Mucosa of rectum (tissue), 2 donors: ENCODE measurements around the gene LRRC8D.
"Not testable (repeated sequence)": the region's sequence is repeated elsewhere in the genome, so short reads cannot be mapped to it uniquely, and the experiment has no call there.

ENCODE experiments used
- H3K27ac ChIP-seq, 2 donors: one replicate each; pipeline ENCODE4 v1.7.0; 2013; ENCODE audit warnings: inconsistent platforms in 2 of 2, low read depth in 2 of 2, low read length in 2 of 2
- H3K27me3 ChIP-seq, 2 donors: one replicate each; pipeline ENCODE4 v1.7.0; 2013; ENCODE audit warnings: low read length in 2 of 2; ENCODE audit not compliant: control insufficient read depth in 2 of 2, insufficient read depth in 2 of 2
- H3K36me3 ChIP-seq, 2 donors: one replicate each; pipeline ENCODE4 v1.7.0; 2013; ENCODE audit warnings: low read length in 2 of 2; ENCODE audit not compliant: control insufficient read depth in 2 of 2, insufficient read depth in 2 of 2
- H3K4me1 ChIP-seq, 2 donors: one replicate each; pipeline ENCODE4 v1.7.0; 2013; ENCODE audit warnings: low read length in 2 of 2, mild to moderate bottlenecking in 1 of 2; ENCODE audit not compliant: control insufficient read depth in 2 of 2, insufficient read depth in 2 of 2
- H3K4me3 ChIP-seq, 2 donors: one replicate each; pipeline ENCODE4 v1.7.0; 2013; ENCODE audit warnings: low read length in 2 of 2
- H3K9ac ChIP-seq, 2 donors: one replicate each; pipeline ENCODE4 v1.7.0; 2013; ENCODE audit warnings: low read length in 2 of 2, low read depth in 1 of 2, mild to moderate bottlenecking in 1 of 2
- H3K9me3 ChIP-seq, 2 donors: one replicate each; pipeline ENCODE4 v1.7.0; 2013; ENCODE audit warnings: low read length in 2 of 2; ENCODE audit not compliant: control insufficient read depth in 2 of 2
- donor health status: healthy.
- donor health status: Normal muscosa, but diverticular disease.

The LRRC8D gene

DNA sequence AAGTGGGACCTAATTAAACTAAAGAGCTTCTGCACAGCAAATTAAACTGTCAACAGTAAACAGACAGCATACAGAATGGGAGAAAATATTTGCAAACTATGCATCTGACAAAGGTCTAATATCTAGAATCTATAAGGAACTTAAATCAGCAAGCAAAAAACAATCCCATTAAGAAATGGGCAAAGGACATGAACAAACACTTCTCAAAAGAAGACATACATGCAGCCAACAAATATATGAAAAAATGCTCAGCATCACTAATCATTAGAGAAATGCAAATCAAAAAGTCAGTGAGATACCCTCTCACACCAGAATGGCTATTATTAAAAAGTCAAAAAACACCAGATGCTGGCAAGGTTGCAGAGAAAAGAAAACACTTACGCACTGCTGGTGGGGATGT lies 103.2 kb downstream of the LRRC8D start:
- not testable (repeated sequence) for H3K27ac ChIP-seq, H3K4me3 ChIP-seq, H3K27me3 ChIP-seq, H3K4me1 ChIP-seq, H3K36me3 ChIP-seq, H3K9ac ChIP-seq, H3K9me3 ChIP-seq

- no peaks in the 10 kb centered on the region for H3K27me3 ChIP-seq
- H3K27ac ChIP-seq: no peak overlapping the region
- H3K4me3 ChIP-seq: no peak overlapping the region
- H3K9me3 ChIP-seq: no peaks in the 10 kb centered on the region
- H3K36me3 ChIP-seq: no peaks in the 10 kb centered on the region
- H3K4me1 ChIP-seq: no peaks in the 10 kb centered on the region
- no peak overlapping the region for H3K9ac ChIP-seq
Observed at GRCh38 chr1:89927049-89927448, 106.2 kb downstream of the LRRC8D start.

GRCh38 chr1:89927478-89927877 lies 106.6 kb downstream of the LRRC8D start:
- Histone ChIP-seq H3K27me3 (no peaks in the 10 kb centered on the region), H3K9me3 (no peaks in the 10 kb centered on the region), H3K36me3 (no peaks in the 10 kb centered on the region), H3K27ac (no peak overlapping the region), H3K4me1 (no peaks in the 10 kb centered on the region), H3K4me3 (no peak overlapping the region), H3K9ac (no peak overlapping the region)

DNA sequence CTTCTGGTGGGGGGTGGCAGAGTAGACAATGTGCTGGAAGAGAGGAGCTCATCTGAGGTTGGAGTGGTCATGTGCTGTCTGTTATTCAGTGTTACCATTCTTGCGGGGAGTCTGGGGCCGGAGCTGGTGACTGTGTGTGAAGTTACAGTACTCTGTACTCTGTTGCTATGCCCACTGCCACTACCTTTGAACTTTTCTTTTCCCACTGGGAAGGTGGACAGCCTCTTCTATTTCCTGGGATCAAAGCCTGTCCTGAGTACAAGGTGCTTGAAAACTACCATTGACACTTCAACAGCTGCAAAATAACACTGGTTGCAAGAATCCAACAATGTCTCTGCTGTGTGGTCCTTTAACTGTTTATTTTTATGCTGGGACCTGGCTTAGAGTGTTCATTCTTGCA lies 107.7 kb downstream of the LRRC8D start:
- Histone ChIP-seq H3K9me3 (no peaks in the 10 kb centered on the region), H3K36me3 (peaks cover 6 to 7% of the 10 kb centered on the region in 2 donors), H3K4me3 (no peak overlapping the region), H3K9ac (no peak overlapping the region), H3K27ac (no peak overlapping the region), H3K4me1 (no peaks in the 10 kb centered on the region), H3K27me3 (no peaks in the 10 kb centered on the region)

DNA sequence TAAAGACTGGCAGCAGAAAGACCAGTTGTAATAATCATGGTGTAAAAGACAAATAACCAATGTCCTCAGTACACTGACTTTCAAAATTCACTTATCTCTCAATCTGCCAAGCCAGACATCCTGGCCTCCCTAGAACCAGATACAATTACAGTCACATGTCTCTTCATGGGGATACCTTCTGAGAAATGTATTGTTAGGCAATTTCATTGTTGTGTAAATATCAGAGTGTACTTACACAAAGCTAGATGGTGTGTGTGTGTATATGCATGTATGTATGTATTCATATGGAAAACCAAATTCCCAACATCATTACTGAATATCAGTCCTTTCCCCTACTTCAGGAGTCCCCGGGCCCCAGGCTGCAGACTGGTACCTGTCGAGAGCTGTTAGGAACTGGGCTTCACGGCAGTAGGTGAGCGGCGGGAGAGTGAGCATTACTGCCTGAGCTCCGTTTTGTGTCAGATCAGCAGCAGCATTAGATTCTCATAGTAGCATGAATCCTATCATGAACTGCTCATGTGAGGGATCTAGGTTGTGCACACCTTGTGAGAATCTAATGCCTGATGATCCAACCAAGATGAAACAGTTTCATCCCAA lies 108.7 kb downstream of the LRRC8D start:
- Histone ChIP-seq H3K9me3 (no peaks in the 10 kb centered on the region), H3K4me1 (no peaks in the 10 kb centered on the region), H3K9ac (no peak overlapping the region), H3K4me3 (no peak overlapping the region), H3K27ac (no peak overlapping the region), H3K27me3 (no peaks in the 10 kb centered on the region), H3K36me3 (peaks cover 16 to 18% of the 10 kb centered on the region in 2 donors)

- Histone ChIP-seq H3K4me3 (no peak overlapping the region), H3K36me3 (peaks cover 17 to 18% of the 10 kb centered on the region in 2 donors), H3K9ac (no peak overlapping the region), H3K27me3 (no peaks in the 10 kb centered on the region), H3K27ac (no peak overlapping the region), H3K4me1 (no peaks in the 10 kb centered on the region), H3K9me3 (no peaks in the 10 kb centered on the region)
Observed at GRCh38 chr1:89930579-89930978, 109.7 kb downstream of the LRRC8D start.

GRCh38 chr1:89931964-89932363 lies 111.1 kb downstream of the LRRC8D start:
- peaks cover 17 to 18% of the 10 kb centered on the region in 2 donors for H3K36me3 ChIP-seq

GRCh38 chr1:89932598-89933364 lies 111.9 kb downstream of the LRRC8D start:
- H3K9ac ChIP-seq: no peak overlapping the region

More at GRCh38 chr1:89931964-89932363, 111.1 kb downstream of the LRRC8D start:
- no peak overlapping the region for H3K4me3 ChIP-seq
- H3K27me3 ChIP-seq: no peaks in the 10 kb centered on the region
- no peaks in the 10 kb centered on the region for H3K9me3 ChIP-seq
- H3K27ac ChIP-seq: no peak overlapping the region
- no peak overlapping the region for H3K9ac ChIP-seq
- no peaks in the 10 kb centered on the region for H3K4me1 ChIP-seq

GRCh38 chr1:89934461-89934860 lies 113.6 kb downstream of the LRRC8D start:
- Histone ChIP-seq H3K9me3 (no peaks in the 10 kb centered on the region), H3K36me3 (peaks cover 17 to 18% of the 10 kb centered on the region in 2 donors), H3K9ac (no peak overlapping the region), H3K27me3 (no peaks in the 10 kb centered on the region), H3K4me1 (no peaks in the 10 kb centered on the region), H3K4me3 (no peak overlapping the region), H3K27ac (no peak overlapping the region)

More at GRCh38 chr1:89932598-89933364, 111.9 kb downstream of the LRRC8D start:
- H3K9me3 ChIP-seq: no peaks in the 10 kb centered on the region
- no peaks in the 10 kb centered on the region for H3K4me1 ChIP-seq
- H3K36me3 ChIP-seq: peaks cover 17 to 18% of the 10 kb centered on the region in 2 donors
- no peak overlapping the region for H3K27ac ChIP-seq
- H3K27me3 ChIP-seq: no peaks in the 10 kb centered on the region
- H3K4me3 ChIP-seq: no peak overlapping the region

DNA sequence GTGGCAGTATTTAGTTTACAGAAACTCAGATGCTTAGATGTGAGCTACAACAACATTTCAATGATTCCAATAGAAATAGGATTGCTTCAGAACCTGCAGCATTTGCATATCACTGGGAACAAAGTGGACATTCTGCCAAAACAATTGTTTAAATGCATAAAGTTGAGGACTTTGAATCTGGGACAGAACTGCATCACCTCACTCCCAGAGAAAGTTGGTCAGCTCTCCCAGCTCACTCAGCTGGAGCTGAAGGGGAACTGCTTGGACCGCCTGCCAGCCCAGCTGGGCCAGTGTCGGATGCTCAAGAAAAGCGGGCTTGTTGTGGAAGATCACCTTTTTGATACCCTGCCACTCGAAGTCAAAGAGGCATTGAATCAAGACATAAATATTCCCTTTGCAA lies 114.4 kb downstream of the LRRC8D start:
- H3K27ac ChIP-seq: no peak overlapping the region
- H3K4me1 ChIP-seq: no peaks in the 10 kb centered on the region
- no peak overlapping the region for H3K9ac ChIP-seq
- H3K27me3 ChIP-seq: no peaks in the 10 kb centered on the region
- peaks cover 17 to 18% of the 10 kb centered on the region in 2 donors for H3K36me3 ChIP-seq
- no peak overlapping the region for H3K4me3 ChIP-seq
- H3K9me3 ChIP-seq: no peaks in the 10 kb centered on the region
